GM21423 (cell line): ENCODE measurements around the gene CRYGB.
"Not testable (repeated sequence)": the region's sequence is repeated elsewhere in the genome, so short reads cannot be mapped to it uniquely, and the experiment has no call there.

Experiments used
- ATAC-seq: cut with Tn5 transposase; IDR thresholded peaks from one replicate; pipeline ENCODE4 v1.9.1; 2021; ENCODE audit warnings: mild to moderate bottlenecking, moderate library complexity; ENCODE audit not compliant: unreplicated experiment

Gene CRYGB

DNA sequence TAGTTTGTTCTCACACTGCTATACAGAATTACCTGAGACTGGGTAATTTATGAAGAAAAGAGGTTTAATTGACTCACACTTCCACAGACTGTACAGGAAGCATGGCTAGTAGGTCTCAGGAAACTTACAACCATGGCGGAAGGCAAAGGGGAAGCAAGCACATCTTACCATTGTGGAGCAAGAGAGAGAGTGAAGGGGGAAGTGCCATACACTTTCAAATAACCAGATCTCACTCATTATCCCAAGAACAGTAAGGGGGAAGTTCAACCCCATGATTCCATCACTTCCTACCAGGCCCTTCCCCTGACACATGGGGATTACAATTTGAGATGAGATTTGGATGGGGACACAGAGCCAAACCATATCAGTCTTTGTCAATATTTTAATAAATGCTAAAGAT lies 5.0 kb upstream of the CRYGB start:
- ATAC-seq: no peak

DNA sequence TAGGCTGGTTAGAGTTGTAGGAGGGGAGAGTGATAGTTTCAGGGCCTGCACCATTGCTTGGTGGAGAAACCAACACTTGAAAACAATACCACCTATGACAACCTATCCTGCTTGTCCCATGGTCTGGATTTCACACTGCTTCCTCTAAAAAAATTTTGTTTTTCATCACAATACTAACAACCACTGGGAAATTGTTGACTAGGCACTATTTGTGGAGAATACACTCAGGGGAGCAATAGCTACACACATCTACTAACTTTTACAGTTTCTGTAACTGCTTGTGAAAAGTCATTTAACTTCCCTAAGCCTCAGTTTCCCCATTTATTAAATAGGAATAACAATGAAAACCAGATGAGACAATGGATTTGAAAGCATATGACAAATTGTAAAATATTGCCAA lies 4.1 kb upstream of the CRYGB start:
- ATAC-seq: no peak

DNA sequence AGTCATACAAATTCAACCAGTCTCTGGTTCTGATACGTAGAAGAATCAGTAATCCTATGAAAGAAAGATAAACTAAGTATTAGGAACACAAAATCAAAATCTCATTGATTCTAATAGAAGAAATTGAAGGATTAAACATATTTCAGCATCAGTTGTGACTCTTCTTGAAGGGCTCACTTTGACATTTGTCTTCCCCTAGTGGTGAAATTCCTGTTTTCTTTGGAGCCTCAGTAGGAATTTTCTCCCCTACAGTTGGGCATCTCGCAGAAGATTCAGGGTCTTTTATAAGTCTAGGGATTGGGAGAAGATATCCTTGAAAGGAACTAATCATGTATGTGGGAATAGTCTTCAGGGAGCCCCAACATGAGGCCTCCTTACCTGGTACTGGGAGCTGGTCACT lies 2.8 kb upstream of the CRYGB start:
- ATAC-seq: no peak

DNA sequence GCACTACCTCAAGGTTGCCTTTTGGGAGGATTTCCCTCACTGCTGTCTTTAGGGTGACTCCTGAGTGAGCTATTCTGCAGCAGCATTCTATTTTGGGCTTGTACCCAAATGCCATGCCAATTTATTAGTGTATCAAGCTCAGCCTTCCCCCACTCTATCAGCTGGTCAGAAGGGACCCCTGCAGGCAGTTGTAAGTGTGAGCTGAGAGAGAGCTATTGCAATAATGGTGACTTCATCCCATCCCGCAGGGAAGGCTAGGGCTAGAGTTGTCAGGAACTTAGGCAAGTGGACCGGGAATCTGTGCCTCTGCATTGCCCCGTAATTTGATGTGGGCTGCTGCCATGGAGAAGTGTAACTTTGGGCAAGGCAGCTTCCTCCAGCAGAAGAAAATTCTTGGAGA lies 1.8 kb upstream of the CRYGB start:
- ATAC-seq: no peak

DNA sequence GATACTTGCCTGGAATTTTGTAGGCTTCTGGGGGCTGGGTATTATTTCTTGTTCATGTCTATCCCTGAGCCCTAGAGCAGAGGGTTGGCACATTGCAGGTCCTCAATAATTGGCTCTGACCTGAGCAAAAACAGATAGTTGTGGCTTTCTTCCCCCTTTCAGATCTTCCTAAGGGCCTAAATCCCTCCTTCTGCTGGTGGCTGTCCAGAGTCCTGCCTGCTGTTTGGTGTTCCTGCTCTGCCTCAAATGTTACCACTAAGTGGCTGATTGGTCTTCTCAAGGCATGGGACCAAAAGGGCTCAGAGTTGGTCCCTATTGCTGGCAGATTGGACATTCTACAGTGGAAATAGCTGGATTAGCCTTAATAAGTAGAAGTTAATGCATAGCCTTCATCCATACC lies 1.1 kb upstream of the CRYGB start:
- no peak for ATAC-seq

DNA sequence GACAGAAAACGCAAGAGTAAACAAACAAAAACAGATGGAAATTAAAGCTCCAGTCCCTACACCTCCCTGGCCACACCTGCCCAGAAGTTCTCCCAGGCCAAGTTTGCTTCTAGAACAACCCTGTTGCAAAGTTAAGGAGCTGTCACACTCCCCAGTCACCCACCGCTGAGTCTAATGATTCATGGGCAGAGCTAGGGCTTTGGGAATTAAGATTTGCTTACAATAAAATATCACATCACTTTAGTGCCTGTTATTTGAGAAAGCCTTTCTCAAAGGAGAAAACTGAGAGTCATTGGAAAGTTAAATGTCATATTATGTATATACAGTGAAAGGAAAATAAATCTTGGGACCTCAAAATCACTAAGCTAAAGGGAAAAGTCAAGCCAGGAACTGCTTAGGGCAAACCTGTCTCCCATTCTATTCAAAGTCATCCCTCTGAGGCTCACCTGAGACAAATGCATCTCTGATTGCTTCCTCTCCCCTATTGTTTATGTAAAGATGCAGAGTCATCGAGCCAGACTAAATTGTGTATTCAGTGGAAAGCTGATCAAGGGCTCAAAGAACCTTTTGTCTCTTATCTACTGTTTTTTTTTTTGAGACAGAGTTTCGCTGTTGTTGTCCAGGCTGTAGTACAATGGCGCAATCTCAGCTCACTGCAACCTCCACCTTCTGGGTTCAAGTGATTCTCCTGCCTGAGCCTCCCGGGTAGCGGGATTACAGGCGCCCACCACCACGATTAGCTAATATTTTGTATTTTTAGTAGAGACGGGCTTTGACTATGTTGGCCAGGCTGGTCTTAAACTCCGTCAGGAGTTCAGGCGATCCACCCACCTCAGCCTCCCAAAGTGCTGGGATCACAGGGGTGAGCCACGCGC lies 2.8 kb downstream of the CRYGB start:
- ATAC-seq: no peak

DNA sequence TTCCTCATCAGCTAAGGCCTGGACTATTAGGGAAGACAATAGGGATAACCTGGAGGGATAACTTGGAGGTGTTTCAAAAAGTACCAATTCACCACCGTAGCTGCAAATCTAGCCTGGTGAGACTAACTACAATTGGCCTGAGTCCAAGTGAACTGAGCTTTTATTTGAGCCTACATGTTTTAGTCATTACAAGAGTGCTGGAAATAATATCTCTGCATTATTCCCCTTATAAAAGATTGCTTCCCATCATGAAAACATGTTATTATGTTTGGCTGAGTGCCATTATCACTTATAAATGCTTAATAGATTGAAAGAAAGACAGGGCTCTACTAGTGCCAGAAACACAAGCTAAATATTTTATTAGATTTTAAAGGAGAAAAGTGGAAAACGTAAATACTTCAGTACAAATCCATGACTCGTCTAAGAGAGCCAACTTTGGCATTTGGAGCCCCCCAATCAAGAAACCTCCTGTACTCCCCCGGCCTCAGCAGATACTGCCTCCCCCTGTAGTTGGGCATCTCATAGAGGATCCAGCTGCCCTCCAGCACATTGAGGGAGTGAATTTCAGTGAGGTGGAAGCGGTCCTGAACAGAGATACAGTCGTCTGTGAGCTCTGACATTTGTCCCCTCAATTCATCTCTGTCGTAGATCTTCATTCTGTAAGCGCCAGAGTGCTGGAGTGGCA lies 3.6 kb downstream of the CRYGB start:
- ATAC-seq: no peak

DNA sequence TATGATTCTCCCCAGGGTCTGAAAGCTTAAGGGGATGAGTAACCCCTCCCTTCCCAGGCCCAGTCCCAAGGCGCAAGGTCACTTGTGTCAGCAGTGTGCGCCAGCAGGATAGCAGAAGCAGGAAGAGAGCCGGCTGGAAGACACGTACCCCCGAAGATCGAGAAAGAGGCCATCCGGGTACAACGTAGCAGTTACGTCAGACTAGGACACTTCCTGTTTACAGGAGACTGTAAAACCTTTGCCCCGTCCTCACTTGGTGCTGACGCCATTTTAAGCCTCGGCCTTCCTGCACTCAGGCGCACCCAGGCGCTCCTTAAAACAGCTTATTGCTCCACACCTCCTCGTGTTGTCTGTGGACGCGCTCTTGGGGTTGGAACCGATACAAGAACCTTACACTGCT lies 6.5 kb downstream of the CRYGB start:
- ATAC-seq: no peak

DNA sequence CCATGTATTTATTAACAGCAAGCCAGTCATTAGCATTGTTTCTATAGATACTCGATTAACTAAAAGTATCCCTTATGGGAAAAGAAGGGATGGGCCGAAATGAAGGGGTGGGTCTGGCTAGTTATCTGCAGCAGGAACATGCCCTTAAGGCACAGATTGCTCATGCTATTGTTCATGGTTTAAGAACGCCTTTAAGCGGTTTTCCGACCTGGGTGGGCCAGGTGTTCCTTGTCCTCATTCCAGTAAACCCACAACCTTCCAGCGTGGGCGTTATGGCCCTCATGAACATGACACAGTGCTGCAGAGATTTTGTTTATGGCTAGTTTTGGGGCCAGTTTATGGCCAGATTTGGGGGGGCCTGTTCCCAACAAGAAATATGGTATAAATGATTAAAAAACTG lies 7.6 kb downstream of the CRYGB start:
- not testable (repeated sequence) for ATAC-seq

DNA sequence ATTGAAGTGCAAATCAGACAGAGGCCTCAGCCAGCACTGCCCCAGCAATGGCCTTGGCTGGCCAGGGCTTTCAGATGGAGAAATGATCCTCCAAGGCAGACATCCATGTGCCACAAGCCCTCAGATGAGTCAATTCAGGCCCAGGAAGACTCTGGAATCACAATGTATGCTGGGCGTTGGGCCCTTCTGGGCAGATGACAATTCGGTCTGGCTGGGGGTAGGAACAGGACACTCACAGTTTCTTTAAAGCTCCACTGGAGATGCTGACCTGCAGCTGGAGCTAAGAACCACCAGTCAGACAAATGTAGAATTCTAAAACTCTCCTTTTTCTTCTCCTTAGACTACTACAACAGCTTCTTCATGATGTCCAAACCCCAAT lies 9.3 kb downstream of the CRYGB start:
- ATAC-seq: no peak

DNA sequence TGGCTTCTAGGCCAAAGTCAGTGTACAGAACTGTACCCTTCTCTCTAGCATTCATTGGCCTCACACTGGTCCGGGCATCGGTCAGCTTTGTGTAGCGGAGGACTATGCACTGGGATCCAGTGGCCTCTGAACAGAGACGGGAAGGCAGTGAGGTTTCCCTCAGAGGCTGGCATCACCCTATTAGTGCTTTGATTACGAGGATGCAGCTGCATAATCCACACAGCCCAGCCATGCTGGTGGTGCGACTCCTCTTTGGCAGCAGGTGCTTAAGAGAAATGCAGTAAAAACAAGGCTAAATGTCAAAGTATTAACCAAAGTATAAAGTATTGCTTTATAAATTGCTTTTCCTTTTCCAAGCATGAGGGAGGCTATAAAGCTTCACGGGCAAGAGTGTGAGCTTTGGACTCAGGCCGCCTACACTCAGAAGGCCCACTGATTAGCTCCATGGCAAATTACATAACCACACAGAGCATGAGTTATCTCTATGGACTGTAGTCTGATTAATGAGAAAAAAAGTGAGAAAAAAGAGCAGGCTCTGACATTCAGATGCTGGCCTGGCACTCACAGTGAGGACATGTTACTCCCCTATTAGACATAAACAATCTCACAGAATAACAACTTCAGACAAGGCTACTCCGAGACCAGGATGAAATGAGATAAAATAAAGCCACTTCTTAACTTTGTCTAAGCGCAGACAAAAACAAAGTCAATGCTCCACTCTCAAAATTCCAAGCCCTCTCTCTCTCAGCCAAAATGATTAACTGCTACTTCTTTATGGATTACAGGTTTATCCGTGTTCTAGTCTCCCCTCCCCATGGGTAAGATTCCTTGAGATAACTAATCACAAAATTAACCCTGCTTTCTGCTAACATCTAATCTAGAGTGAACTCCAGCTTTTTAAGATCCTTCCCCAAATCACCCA lies 9.9 kb downstream of the CRYGB start:
- ATAC-seq: no peak

DNA sequence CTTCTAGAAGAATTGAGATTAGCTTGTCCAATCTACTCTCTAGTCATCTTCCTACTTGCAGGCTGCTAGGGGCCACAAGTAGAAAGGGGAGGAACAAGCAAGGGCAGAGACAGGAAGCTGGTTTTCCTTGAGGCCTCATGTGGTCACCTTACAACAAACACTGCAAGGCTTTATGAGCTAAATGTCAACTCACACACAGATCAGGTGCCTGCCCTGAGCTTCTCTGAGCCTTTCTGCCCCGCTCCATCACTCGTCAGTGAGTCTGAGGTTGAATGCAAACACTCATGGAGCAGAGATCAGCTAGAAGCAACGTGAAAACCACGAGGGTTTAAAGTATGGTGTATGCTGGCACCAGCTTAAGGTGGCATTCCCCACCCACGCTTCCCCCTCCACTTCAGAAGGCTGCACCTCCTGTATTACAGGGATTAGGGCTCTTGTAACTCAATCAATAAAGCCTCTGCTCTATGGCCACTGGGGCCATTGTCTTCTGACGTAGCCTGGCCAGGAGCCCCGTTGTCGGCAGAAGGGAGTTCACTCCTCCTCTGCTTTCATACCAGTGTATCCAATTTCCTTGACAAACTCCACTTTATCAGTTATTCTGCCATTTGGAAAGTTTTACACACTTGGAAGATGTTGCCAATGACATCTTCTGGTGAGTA lies 10.9 kb downstream of the CRYGB start:
- ATAC-seq: peak; percentile 51

DNA sequence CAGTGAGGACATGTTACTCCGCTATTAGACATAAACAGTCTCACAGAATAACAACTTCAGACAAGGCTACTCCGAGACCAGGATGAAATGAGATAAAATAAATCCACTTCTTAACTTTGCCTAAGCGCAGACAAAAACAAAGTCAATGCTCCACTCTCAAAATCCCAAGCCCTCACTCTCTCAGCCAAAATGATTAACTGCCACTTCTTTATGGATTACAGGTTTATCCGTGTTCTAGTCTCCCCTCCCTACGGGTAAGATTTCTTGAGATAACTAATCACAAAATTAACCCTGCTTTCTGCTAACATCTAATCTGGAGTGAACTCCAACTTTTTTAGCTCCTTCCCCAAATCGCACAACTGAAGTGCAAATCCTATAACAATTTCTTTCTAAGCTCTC lies 15.2 kb downstream of the CRYGB start:
- ATAC-seq: no peak

DNA sequence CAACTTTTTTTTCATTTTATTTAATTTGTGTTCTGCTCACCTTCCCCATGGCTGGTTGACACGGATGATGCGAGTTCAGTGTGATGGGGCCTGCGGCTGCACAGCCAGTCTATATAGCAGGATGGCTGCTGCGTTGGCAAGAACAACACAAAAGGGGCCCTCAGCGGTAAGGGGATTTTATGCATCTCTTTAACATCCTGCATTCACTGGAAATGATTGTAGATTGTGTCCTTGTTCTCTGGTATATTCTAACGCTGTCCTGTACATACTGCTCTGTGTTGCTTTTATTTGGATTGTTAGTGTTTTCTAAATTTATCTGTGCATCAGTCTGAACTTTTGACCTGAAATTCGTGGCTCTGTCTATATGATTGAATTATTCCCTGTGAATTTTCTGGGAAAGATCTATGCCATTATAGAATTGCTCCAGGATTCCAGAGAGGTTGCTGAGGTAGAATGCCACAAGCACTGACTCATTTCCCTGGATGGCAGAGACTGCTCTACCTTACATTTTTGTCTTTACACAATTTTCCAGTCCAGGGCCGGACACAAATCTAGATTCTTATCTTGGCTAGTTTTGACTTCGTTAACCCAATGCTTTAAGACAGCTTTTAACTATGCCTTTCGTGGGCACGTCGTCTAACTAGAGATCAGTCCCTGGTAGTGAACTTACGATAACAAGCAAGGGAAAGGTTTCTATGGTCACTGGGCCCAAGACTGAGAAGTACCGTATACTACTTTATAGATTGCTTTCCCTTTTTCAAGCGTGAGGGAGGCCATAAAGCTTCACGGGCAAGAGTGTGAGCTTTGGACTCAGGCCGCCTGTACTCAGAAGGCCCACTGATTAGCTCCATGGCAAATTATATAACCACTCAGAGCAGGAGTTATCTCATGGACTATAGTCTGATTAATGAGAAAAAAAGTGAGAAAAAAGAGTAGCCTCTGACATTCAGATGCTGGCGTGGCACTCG lies 15.9 kb downstream of the CRYGB start, which contains the start of gene CRYGC:
Gene CRYGC, minus strand, starts transcription at position 85 of the 968 bp plus-strand sequence. Its CDS starts 36 bp downstream, at position 49.
- ATAC-seq: no peak

DNA sequence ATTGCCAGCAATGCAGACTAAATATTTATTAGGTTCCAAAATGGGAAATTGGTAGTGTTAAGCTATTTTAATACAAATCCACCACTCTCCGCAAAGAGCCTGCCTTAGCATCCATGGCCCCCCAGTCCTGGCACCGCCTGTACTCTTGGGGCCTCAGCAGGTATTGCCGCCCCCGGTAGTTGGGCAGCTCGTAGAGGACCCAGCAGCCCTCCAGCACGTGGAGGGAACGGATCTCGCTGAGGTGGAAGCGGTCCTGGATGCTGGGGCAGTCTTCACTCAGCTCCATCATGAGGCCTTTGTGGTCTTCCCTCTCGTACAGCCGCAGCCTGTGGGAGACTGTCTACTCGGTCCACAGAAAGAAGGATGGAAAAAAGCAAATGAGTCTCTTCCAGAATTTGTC lies 17.8 kb downstream of the CRYGB start:
- no peak for ATAC-seq

DNA sequence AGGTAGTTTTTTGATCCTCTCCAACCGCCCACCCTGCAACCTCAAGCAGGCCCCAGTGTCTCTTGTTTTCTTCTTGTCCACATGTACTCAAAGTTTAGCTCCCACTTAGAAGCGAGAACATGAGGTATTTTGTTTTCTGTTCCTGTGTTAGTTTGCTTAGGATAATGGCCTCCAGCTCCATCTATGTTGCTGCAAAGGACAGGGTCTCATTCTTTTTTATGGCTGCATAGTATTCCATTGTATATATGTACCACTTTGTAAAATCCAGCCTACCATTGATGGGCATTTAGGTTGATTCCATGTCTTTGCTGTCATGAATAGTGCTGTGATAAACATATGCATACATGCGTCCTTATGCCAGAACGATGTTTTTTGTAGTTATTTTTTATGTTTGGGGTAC lies 18.9 kb downstream of the CRYGB start:
- no peak for ATAC-seq

DNA sequence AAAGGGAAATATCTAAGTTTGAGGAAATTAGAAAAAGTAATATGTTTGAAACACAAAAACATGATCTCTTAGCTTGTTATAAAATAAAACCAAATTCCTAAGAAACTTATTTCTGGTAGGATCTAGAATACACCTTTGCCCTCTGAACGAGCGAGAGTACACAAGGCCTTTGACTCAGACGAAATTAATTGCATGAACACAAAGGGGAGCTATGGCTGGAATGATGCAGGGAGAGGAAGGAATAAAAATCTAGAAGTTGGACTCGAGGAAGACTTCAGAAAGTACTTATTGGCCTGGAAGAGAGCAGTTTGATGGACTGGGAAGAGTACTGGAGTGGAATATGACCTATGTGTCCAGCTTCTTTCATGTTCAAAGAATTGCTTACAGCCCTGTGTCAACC lies 20.7 kb downstream of the CRYGB start:
- no peak for ATAC-seq

DNA sequence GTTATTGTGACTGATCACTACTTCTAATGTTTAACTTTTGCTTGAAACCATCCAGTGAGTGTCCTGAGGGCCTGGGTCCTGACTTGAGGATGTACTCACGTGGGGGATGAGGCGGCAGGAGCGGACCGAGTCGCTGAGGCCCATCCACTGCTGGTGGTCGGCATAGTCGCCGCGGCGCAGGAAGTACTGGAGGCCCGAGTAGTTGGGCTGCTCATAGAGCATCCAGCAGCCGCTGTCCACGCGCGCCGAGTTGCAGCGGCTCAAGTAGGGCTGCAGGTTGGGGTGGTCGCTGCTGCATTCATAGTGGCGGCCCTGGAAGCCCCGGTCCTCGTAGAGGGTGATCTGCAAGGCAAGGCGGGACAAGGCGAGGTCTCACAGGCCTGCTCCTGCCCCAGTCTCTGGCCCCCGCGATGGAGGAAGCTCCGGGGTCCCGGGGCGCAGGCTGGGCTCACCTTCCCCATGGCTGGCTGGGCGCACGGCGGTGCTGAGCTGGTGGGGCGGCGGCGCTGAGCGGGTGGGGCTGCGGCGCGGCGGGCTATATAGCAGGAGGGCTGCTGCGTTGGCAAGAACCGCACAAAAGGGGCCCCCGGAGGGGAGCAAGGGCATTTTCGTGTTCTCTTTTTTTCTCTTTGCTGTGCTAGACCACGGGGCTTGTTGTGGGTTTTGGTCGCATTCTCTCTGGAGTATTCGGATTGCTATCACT lies 21.8 kb downstream of the CRYGB start, which contains the start of gene CRYGD:
Gene CRYGD, minus strand, starts transcription at position 512 of the 703 bp plus-strand sequence. Its CDS starts 51 bp downstream, at position 461.
- not testable (repeated sequence) for ATAC-seq

DNA sequence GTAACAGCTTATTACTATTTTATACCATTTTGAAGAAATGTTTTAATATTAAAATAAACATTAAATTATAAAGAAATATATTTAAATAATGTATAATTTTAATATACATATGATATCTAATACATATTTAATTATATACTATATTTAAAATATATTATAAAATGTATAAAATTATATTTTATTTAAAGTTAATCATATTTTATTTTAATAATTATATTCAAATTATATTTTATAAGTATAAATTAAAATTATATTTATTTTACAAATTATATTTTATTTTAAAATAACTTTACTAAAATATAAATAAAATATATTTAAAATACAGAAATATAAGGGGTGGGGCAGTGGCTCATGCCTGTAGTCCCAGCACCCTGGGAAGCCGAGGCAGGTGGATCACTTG lies 23.7 kb downstream of the CRYGB start:
- no peak for ATAC-seq
